Esophagus muscularis mucosa (tissue), 3 donors: ENCODE results near the gene USP20.

ENCODE experiments used
- POLR2AphosphoS5 ChIP-seq, 2 donors: sonication (generic); formaldehyde crosslinking; IDR thresholded peaks; one replicate each; pipeline ENCODE4 v1.6.1; 2017; ENCODE audit warnings: antibody characterized with exemption in 2 of 2
- TF ChIP-seq, protein P1 (sequence below), 3 experiments: fragments of 200-600 bp in 2 of 3; fragments of 450-650 bp in 1 of 3; sonication (generic) in 2 of 3; IDR thresholded peaks; one replicate each; pipeline ENCODE4 v1.5.1; 2017 to 2019; ENCODE audit warnings: antibody characterized with exemption in 3 of 3, mild to moderate bottlenecking in 2 of 3, moderate library complexity in 1 of 3

DNA sequence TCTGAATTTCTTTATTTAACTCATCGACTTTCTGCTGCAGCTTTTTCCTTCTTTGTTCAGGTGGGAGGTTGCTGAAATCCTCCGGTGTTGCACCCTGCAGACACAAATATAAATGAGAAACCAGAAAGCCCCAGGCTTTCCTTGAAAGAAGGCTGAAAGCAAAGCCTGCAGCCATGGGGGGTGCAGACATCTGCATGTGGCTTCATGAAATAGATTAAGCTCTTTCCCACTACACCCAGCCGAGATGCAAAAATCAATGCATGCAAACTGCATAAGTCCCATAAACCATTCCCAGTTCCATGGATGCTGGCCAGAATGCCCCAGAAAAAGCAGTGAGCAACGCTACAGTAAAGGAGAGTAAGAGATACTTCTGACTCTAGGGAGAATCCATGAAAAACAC, 73.6 kb downstream of the USP20 start:
- TF ChIP-seq, protein P1, sequence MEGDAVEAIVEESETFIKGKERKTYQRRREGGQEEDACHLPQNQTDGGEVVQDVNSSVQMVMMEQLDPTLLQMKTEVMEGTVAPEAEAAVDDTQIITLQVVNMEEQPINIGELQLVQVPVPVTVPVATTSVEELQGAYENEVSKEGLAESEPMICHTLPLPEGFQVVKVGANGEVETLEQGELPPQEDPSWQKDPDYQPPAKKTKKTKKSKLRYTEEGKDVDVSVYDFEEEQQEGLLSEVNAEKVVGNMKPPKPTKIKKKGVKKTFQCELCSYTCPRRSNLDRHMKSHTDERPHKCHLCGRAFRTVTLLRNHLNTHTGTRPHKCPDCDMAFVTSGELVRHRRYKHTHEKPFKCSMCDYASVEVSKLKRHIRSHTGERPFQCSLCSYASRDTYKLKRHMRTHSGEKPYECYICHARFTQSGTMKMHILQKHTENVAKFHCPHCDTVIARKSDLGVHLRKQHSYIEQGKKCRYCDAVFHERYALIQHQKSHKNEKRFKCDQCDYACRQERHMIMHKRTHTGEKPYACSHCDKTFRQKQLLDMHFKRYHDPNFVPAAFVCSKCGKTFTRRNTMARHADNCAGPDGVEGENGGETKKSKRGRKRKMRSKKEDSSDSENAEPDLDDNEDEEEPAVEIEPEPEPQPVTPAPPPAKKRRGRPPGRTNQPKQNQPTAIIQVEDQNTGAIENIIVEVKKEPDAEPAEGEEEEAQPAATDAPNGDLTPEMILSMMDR (IDR thresholded peaks at IDR 0.05), result no peak
- TF ChIP-seq POLR2AphosphoS5 (IDR thresholded peaks at IDR 0.05), result no peak
